A549 (cell line): ENCODE measurements around the gene BRPF1. TPM values are rescaled to one million over a fixed set of nuclear protein-coding genes. Genes with fewer than 3 reads are reported as not detected.

ENCODE experiments used
- ATAC-seq, 2 experiments: fragments of 200-7000 bp in 1 of 2; fragments of >200 bp in 1 of 2; cut with Nextera tagmentation in 1 of 2; cut with Tn5 transposase in 1 of 2; 3 replicates each; pipeline versions ENCODE4 v1.8.0 to v1.9.1; 2018 to 2020; ENCODE audit warnings: mild to moderate bottlenecking in 1 of 2, moderate library complexity in 1 of 2
- CTCF ChIA-PET: fragments of 300-600 bp; sonication (Branson Sonifier 250); formaldehyde crosslinking; extraction: SDS; loops from one replicate; lab custom pipeline; 2021; ENCODE audit warnings: antibody characterized with exemption, inconsistent platforms; lab: Yijun Ruan, JAX
- POLR2A ChIA-PET: fragments of 350-600 bp; formaldehyde crosslinking; extraction: SDS; loops from one replicate; lab custom pipeline; 2021; ENCODE audit warnings: antibody characterized with exemption, inconsistent platforms; lab: Yijun Ruan, JAX
- DNase-seq, 2 experiments: peaks; one replicate each; pipeline versions ENCODE4 v3.0.0 to v3.0.0-alpha.2; 2011 to 2016; ENCODE audit warnings: low read depth in 1 of 2, low spot score in 1 of 2
- FAIRE-seq: peaks from 2 replicates; lab custom pipeline; 2011; peaks lifted over from hg19 to GRCh38; lab: Jason Lieb, UNC
- H3K27ac ChIP-seq, 2 experiments: fragments of >200 bp; sonication (Bioruptor Twin); formaldehyde crosslinking; 3 replicates each; pipeline ENCODE4 v1.5.1; 2016 to 2017
- H3K4me1 ChIP-seq: fragments of >200 bp; sonication (Bioruptor Twin); formaldehyde crosslinking; 3 replicates; pipeline ENCODE4 v1.6.1; 2016
- H3K4me2 ChIP-seq: fragments of >200 bp; sonication (Bioruptor Twin); formaldehyde crosslinking; 3 replicates; pipeline ENCODE4 v1.6.1; 2016
- H3K4me3 ChIP-seq: fragments of >200 bp; sonication (Bioruptor Twin); formaldehyde crosslinking; 3 replicates; pipeline ENCODE4 v1.5.1; 2016
- H3K9me3 ChIP-seq: fragments of >200 bp; sonication (Bioruptor Twin); formaldehyde crosslinking; 3 replicates; pipeline ENCODE4 v1.6.1; 2016
- BCL3 ChIP-seq: fragments of >200 bp; sonication (Bioruptor Twin); formaldehyde crosslinking; IDR thresholded peaks from 3 replicates; pipeline ENCODE4 v1.6.1; 2016
- CBX2 ChIP-seq: fragments of 200-600 bp; sonication (generic); IDR thresholded peaks from 2 replicates; pipeline ENCODE4 v1.6.1; 2016; ENCODE audit warnings: low read depth, mild to moderate bottlenecking, borderline replicate concordance
- CEBPB ChIP-seq, 2 experiments: fragments of >200 bp in 1 of 2; sonication (Bioruptor Twin) in 1 of 2; formaldehyde crosslinking in 1 of 2; IDR thresholded peaks; 2 replicates each; pipeline ENCODE4 v1.6.1; 2012 to 2016
- CHD4 ChIP-seq: fragments of 200-600 bp; sonication (generic); IDR thresholded peaks from 2 replicates; pipeline ENCODE4 v1.6.1; 2016; ENCODE audit warnings: antibody characterized with exemption, mild to moderate bottlenecking, borderline replicate concordance
- EHF ChIP-seq: fragments of 250-450 bp; sonication (Bioruptor Pico); IDR thresholded peaks from 2 replicates; pipeline ENCODE4 v1.5.0; 2020; ENCODE audit warnings: mild to moderate bottlenecking
- EHMT2 ChIP-seq: fragments of 200-600 bp; sonication (generic); IDR thresholded peaks from 2 replicates; pipeline ENCODE4 v1.6.1; 2016; ENCODE audit warnings: antibody characterized with exemption, low read depth, mild to moderate bottlenecking, moderate library complexity
- EP300 ChIP-seq, 2 experiments: fragments of >200 bp; sonication (Bioruptor Twin); formaldehyde crosslinking; IDR thresholded peaks; 2 replicates in 1 of 2; 3 replicates in 1 of 2; pipeline ENCODE4 v1.6.1; 2016 to 2017
- FOSL2 ChIP-seq, 2 experiments: fragments of 450-650 bp in 1 of 2; fragments of >200 bp in 1 of 2; sonication (Bioruptor Twin) in 1 of 2; formaldehyde crosslinking; IDR thresholded peaks; 2 replicates each; pipeline versions ENCODE4 v1.5.0 to v1.6.1; 2016 to 2020; ENCODE audit warnings: mild to moderate bottlenecking in 1 of 2, moderate library complexity in 1 of 2
- HDAC2 ChIP-seq: fragments of 200-600 bp; sonication (generic); IDR thresholded peaks from 2 replicates; pipeline ENCODE4 v1.6.1; 2016
- HOXB13 ChIP-seq: fragments of 250-450 bp; sonication (Bioruptor Pico); IDR thresholded peaks from 2 replicates; pipeline ENCODE4 v1.5.0; 2020; ENCODE audit warnings: low read depth, mild to moderate bottlenecking, moderate library complexity
- MAX ChIP-seq: IDR thresholded peaks from 2 replicates; pipeline ENCODE4 v1.6.1; 2012
- PBX3 ChIP-seq: IDR thresholded peaks from 2 replicates; pipeline ENCODE4 v1.6.1; 2012
- PHF8 ChIP-seq: fragments of 200-600 bp; sonication (generic); IDR thresholded peaks from 2 replicates; pipeline ENCODE4 v1.6.1; 2016; ENCODE audit warnings: low read depth, mild to moderate bottlenecking, antibody characterized with exemption, moderate library complexity, borderline replicate concordance
- POLR2A ChIP-seq: IDR thresholded peaks from 2 replicates; pipeline ENCODE4 v1.6.1; 2012; ENCODE audit warnings: mild to moderate bottlenecking, low read length
- POLR2AphosphoS2 ChIP-seq: conservative IDR thresholded peaks from 2 replicates; pipeline ENCODE4 v1.6.1; 2012; ENCODE audit warnings: low read length, improper control_type of control experiment, inconsistent platforms
- RAD21 ChIP-seq, 2 experiments: fragments of >200 bp in 1 of 2; sonication (Bioruptor Twin) in 1 of 2; formaldehyde crosslinking in 1 of 2; IDR thresholded peaks in 1 of 2; conservative IDR thresholded peaks in 1 of 2; 2 replicates in 1 of 2; 3 replicates in 1 of 2; pipeline ENCODE4 v1.6.1; 2012 to 2018; ENCODE audit warnings: inconsistent platforms in 1 of 2
- RARB ChIP-seq: fragments of 250-450 bp; sonication (Bioruptor Pico); IDR thresholded peaks from 2 replicates; pipeline ENCODE4 v1.8.0; 2021; ENCODE audit warnings: mild to moderate bottlenecking, moderate library complexity
- RCOR1 ChIP-seq: fragments of 150-350 bp; IDR thresholded peaks from 2 replicates; pipeline ENCODE4 v1.6.1; 2014; ENCODE audit warnings: antibody characterized with exemption, low read length, low read depth
- RNF2 ChIP-seq: fragments of 200-600 bp; sonication (generic); IDR thresholded peaks from 2 replicates; pipeline ENCODE4 v1.6.1; 2016; ENCODE audit warnings: low read depth, mild to moderate bottlenecking, antibody characterized with exemption, moderate library complexity, borderline replicate concordance
- SMC3 ChIP-seq: fragments of >200 bp; sonication (Bioruptor Twin); formaldehyde crosslinking; IDR thresholded peaks from 3 replicates; pipeline ENCODE4 v1.6.1; 2018; ENCODE audit warnings: inconsistent platforms
- ZC3H11A ChIP-seq: fragments of 450-650 bp; IDR thresholded peaks from 2 replicates; pipeline ENCODE4 v1.6.1; 2014; ENCODE audit warnings: antibody characterized with exemption, mild to moderate bottlenecking
- ZFP36 ChIP-seq: fragments of 450-650 bp; IDR thresholded peaks from 2 replicates; pipeline ENCODE4 v1.6.1; 2014; ENCODE audit warnings: borderline replicate concordance; ENCODE audit not compliant: partially characterized antibody
- ZSCAN20 ChIP-seq: fragments of 250-450 bp; sonication (Bioruptor Pico); IDR thresholded peaks from 2 replicates; pipeline ENCODE4 v1.8.0; 2022; ENCODE audit warnings: mild to moderate bottlenecking, moderate library complexity
- WGBS: methylation state at CpG from one replicate; pipeline ENCODE4 v1.1.6; 2017; ENCODE audit errors: missing lambda C conversion rate; 5-methylcytosine and 5-hydroxymethylcytosine counted together
- polyA plus RNA-seq, 4 experiments: library from polyadenylated mRNA; depleted of rRNA in 3 of 4; stranded (reverse); fragments of >200 nt; fragmentation: RNase III in 1 of 4; extraction: RNeasy Plus Mini Kit Qiagen cat#74134 plus additional on column Dnase treatment in 1 of 4; gene quantifications; 2 replicates in 3 of 4; 3 replicates in 1 of 4; pipeline ENCODE4 v1.2.3, GENCODE V29; 2011 to 2017

The BRPF1 gene
- polyA plus RNA-seq, 2 of the 4 experiments (the other 2 are of a cell fraction): 8.6 to 12.4 TPM

GRCh38 chr3:9690451-9691450, 40.8 kb upstream of the BRPF1 start:
- WGBS: 93% methylated on average over 15 of the region's 15 CpGs
- no peak for DNase-seq
- Histone ChIP-seq H3K9me3 (no peaks in the 10 kb centered on the region), H3K27ac (no peak overlapping the region), H3K4me1 (no peaks in the 10 kb centered on the region), H3K4me3 (no peak overlapping the region), H3K4me2 (no peak overlapping the region)
- FAIRE-seq: no peak
- POLR2A ChIA-PET: no interaction called here
- CTCF ChIA-PET: interaction anchor here (0.9 to 3.0 kb wide), 5 partner anchors 12 to 189 kb away, joined by 3 to 15 read pairs (median 3); no protein-coding TSS in a partner anchor
- TF ChIP-seq MAX: no peak
- TF ChIP-seq RAD21 (conservative IDR thresholded peaks at IDR 0.05 in 1 of 2, IDR thresholded peaks at IDR 0.05 in 1 of 2): no peak
- no peak for TF ChIP-seq BCL3
- no peak for TF ChIP-seq EP300 (IDR thresholded peaks at IDR 0.05)
- TF ChIP-seq CBX2: no peak
- no peak for TF ChIP-seq HDAC2
- no peak for TF ChIP-seq PHF8
- no peak for TF ChIP-seq HOXB13 (CRISPR knock-in tag)
- no peak for TF ChIP-seq ZFP36
- TF ChIP-seq SMC3: no peak
- TF ChIP-seq RARB (CRISPR knock-in tag): no peak
- no peak for TF ChIP-seq RCOR1
- ATAC-seq: no peak

- WGBS: 75% methylated on average over 2 of the region's 2 CpGs
- ATAC-seq: no peak
- Histone ChIP-seq H3K4me1 (no peaks in the 10 kb centered on the region), H3K27ac (no peak overlapping the region), H3K9me3 (no peaks in the 10 kb centered on the region), H3K4me3 (no peak overlapping the region), H3K4me2 (no peak overlapping the region)
- no peak for DNase-seq
- POLR2A ChIA-PET: no interaction called here
- CTCF ChIA-PET: interaction anchor here (1.0 to 3.0 kb wide), 4 partner anchors 11 to 188 kb away, joined by 3 to 15 read pairs (median 4); no protein-coding TSS in a partner anchor
- no peak for FAIRE-seq
- TF ChIP-seq POLR2A: no peak
- no peak for TF ChIP-seq CEBPB (IDR thresholded peaks at IDR 0.05)
- no peak for TF ChIP-seq FOSL2 (IDR thresholded peaks at IDR 0.05)
- TF ChIP-seq FOSL2 (CRISPR knock-in tag; IDR thresholded peaks at IDR 0.05): no peak
- no peak for TF ChIP-seq CHD4
- TF ChIP-seq POLR2AphosphoS2: no peak
Observed at GRCh38 chr3:9691636-9692035, 39.9 kb upstream of the BRPF1 start.

GRCh38 chr3:9692416-9692815, 39.1 kb upstream of the BRPF1 start:
- FAIRE-seq (no peak), ATAC-seq (no peak), DNase-seq (no peak)
- WGBS: 80% methylated on average over 5 of the region's 5 CpGs
- Histone ChIP-seq H3K27ac (no peak overlapping the region), H3K4me3 (no peak overlapping the region), H3K4me2 (no peak overlapping the region), H3K9me3 (no peaks in the 10 kb centered on the region), H3K4me1 (no peaks in the 10 kb centered on the region)
- no peak for TF ChIP-seq HDAC2
- no peak for TF ChIP-seq CBX2
- no peak for TF ChIP-seq RNF2
- no peak for TF ChIP-seq EHF
- TF ChIP-seq ZC3H11A: no peak
- no peak for TF ChIP-seq EHMT2
- TF ChIP-seq PBX3: no peak
- no peak for TF ChIP-seq ZSCAN20 (CRISPR knock-in tag)
- CTCF ChIA-PET: interaction anchor here (0.6 to 3.0 kb wide), 8 partner anchors 10 to 1547 kb away, joined by 3 to 15 read pairs (median 3); no protein-coding TSS in a partner anchor
- POLR2A ChIA-PET: no interaction called here
